DMS79 treated with DMSO at 0.1 percent for 48 hours (cell line): Measurements from ENCODE around the gene BICRAL.
A peak's percentile ranks its signal among the peaks of the same experiment; 100 is the strongest.
"Not testable (repeated sequence)": the region's sequence is repeated elsewhere in the genome, so short reads cannot be mapped to it uniquely, and the experiment has no call there.

Experiments used
- DNase-seq: peaks from one replicate; lab custom pipeline; 2025; lab: John Stamatoyannopoulos, UW

BICRAL gene

GRCh38 chr6:42894041-42894828 is 112.4 kb downstream of the BICRAL start:
- DNase-seq: not testable (repeated sequence)

- no peak for DNase-seq
These were observed 114.4 kb downstream of the BICRAL start for GRCh38 chr6:42896178-42896719.

- peak; percentile 76 for DNase-seq
These were observed 117.1 kb downstream of the BICRAL start for GRCh38 chr6:42898891-42899361.

- no peak for DNase-seq
These were observed 118.0 kb downstream of the BICRAL start for GRCh38 chr6:42899871-42900270.

GRCh38 chr6:42901538-42901957 is 119.7 kb downstream of the BICRAL start:
- peak; percentile 91 for DNase-seq

GRCh38 chr6:42902429-42903263 is 120.8 kb downstream of the BICRAL start:
- DNase-seq: not testable (repeated sequence)

GRCh38 chr6:42904467-42904866 is 122.6 kb downstream of the BICRAL start:
- no peak for DNase-seq

- no peak for DNase-seq
These were observed 125.5 kb downstream of the BICRAL start for GRCh38 chr6:42907336-42907735.

GRCh38 chr6:42909835-42910234 is 128.0 kb downstream of the BICRAL start:
- DNase-seq: no peak

GRCh38 chr6:42911171-42912021 is 129.5 kb downstream of the BICRAL start:
- DNase-seq: no peak

GRCh38 chr6:42914546-42914945 is 132.7 kb downstream of the BICRAL start:
- DNase-seq: no peak

GRCh38 chr6:42915732-42916131 is 133.9 kb downstream of the BICRAL start, which contains the start of gene PTCRA:
Gene PTCRA (plus strand): TSS chr6:42916053. CDS start chr6:42916070, 17 bp downstream.
- no peak for DNase-seq

- DNase-seq: no peak
These were observed 134.4 kb downstream of the BICRAL start for GRCh38 chr6:42916288-42916687.
